Spleen (tissue), 7 donors: ENCODE measurements around the gene FBH1.

Experiments used
- POLR2A ChIP-seq, 3 donors: fragments of 450-650 bp; IDR thresholded peaks; one replicate each; pipeline ENCODE4 v1.5.1; 2017; ENCODE audit warnings: antibody characterized with exemption in 3 of 3, mild to moderate bottlenecking in 1 of 3
- POLR2AphosphoS5 ChIP-seq, 3 donors: sonication (generic); formaldehyde crosslinking; IDR thresholded peaks; one replicate each; pipeline ENCODE4 v1.5.1; 2017; ENCODE audit warnings: antibody characterized with exemption in 3 of 3
- TF ChIP-seq, protein P1 (sequence below), 11 experiments: fragments of 200-600 bp in 7 of 11; fragments of 450-650 bp in 4 of 11; sonication (generic) in 4 of 11; IDR thresholded peaks in 8 of 11; conservative IDR thresholded peaks in 3 of 11; 1 replicate in 7 of 11; 2 replicates in 4 of 11; pipeline versions ENCODE4 v1.4.0 to v1.8.0; 2016 to 2021; ENCODE audit warnings: antibody characterized with exemption in 11 of 11, inconsistent platforms in 4 of 11, mild to moderate bottlenecking in 1 of 11
- donor health status: DM: no; HTN: no; CAD: no; lungs with moderate emphysema.
- donor health status: DM: no; HTN: no; CAD: no.
- donor health status: DM: no; HTN: no; CAD: no.

DNA sequence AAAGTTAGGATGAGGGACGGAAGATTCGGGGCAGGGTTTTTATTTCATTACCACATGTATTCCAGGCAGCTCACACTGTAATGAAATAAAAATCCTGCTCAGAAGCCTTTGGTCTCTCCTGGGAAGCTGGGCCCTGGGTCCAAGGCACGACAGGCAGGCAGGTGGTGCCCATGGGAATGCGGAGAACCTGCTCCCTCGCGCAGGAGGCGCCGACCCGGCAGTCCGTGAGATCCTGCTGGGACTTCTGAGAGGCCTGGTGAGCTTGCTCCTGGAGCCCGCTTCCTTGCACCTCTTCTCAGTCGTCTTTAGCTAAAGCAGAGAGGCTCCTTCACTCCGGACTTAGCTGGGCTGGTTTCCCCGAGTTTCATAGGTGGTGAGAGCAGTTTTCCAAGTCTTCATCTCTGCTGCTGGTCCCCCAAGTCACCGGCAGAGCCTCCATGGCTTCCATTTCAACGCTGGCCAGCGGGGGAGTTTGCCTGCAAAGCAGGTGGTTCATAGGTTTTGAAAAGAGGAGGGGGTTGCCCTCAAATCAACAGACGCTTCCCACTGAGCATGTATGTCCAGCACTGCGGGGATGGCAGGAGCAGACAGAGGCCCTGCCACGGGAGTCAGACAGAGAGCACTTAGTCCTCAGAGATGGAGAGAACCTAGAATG, 62.8 kb downstream of the FBH1 start:
- no peak for TF ChIP-seq POLR2A (IDR thresholded peaks at IDR 0.05)
- TF ChIP-seq, protein P1, sequence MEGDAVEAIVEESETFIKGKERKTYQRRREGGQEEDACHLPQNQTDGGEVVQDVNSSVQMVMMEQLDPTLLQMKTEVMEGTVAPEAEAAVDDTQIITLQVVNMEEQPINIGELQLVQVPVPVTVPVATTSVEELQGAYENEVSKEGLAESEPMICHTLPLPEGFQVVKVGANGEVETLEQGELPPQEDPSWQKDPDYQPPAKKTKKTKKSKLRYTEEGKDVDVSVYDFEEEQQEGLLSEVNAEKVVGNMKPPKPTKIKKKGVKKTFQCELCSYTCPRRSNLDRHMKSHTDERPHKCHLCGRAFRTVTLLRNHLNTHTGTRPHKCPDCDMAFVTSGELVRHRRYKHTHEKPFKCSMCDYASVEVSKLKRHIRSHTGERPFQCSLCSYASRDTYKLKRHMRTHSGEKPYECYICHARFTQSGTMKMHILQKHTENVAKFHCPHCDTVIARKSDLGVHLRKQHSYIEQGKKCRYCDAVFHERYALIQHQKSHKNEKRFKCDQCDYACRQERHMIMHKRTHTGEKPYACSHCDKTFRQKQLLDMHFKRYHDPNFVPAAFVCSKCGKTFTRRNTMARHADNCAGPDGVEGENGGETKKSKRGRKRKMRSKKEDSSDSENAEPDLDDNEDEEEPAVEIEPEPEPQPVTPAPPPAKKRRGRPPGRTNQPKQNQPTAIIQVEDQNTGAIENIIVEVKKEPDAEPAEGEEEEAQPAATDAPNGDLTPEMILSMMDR (IDR thresholded peaks at IDR 0.05 in 8 of 11, conservative IDR thresholded peaks at IDR 0.05 in 3 of 11) = no peak
- no peak for TF ChIP-seq POLR2AphosphoS5 (IDR thresholded peaks at IDR 0.05)
